ENCODE results near the gene L1CAM.

L1CAM gene

GRCh38 chrX:153924149-153924861, 38.3 kb upstream of the L1CAM start:
- no peak for DNase-seq

DNA sequence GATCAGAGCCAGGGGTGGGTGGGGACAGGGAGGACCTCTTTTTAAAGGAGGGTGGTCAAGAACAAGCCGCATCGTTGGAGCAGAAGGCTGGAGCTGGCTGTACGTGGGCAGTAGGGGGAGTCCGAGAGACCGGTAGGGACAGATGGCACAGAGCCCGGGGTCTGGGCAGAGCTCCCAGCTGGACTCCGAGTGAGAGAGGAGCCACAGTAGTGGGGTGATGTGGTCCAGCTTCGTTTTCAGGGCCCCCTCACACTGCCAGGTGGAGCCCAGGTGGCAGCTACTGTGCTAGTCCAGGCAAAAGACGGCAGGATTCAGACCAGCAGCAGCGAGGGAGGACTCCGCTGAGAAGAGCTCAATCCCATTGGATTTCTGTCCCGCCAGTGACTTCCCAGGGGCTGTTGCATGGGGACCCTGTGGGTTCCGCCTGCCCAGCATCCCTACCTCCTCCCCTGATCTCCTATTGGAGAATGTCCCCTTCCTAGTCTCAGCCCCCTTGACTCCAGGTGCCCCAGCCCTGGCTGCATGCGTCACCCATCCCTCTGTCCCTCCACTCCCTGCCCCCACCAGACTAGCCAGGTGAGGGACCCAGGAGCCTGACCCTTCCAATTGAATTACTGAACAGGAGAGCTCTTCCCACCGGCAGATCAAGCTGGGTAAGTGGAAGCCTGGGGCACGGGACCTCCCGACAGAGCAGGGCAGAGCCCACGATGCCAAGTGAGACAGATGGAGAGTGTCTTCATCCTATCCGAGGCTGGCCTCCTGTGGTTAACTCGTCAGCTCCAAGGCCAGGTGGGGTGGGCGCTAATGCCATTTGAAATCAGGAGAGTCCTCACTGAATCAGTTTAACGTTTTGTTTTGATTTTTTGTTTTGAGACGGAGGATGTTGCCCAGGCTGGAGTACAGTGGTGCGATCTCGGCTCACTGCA, 37.2 kb upstream of the L1CAM start:
- no peak for DNase-seq

DNA sequence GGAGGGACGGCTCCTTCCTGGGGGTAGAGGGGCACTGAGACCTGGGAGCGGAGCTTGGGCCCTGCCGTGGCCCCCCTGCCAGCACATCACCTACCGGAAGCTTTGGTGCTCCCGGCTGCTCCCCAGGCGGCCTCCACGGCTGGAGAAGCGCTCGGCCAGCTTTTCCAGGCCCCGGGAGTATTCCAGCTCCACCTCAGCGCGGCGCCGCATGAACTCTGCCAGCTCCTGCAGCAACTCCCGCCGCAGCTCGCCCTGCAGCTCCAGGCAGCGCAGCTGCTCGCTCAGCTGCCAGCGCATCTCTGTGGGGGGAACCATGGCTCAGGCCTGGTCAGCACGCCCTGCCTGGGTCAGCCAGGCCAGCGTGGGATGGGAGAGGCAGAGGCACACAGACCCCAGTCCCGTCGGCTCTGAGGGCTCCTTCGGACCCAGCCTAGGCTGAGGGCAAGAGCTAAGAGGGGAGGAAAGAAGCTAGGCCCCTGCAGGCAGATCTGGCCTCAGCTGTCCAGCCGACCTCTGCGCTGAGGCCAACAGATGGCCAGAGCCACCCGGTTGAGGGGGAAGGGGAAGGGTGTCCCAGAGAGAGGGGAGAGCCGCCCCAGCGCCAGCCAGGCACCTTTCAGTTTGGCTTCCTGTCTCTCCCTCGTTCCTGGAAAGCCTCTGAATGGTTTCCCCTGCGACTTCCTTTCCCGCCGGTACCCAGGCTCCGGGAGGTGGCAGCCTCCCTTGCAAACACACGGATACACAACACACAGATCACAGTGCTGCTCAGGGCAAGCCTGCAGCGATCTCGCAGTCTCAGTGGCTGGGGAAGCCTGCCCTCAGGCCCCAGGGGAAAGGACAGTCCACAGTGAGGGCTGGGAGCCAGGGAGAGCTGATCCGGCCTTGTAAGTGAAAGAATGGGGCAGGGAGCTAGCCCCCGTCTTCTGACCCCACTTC, 35.8 kb upstream of the L1CAM start:
- no peak for DNase-seq

- no peak for DNase-seq
These were observed 35.1 kb upstream of the L1CAM start for GRCh38 chrX:153921070-153921469.

GRCh38 chrX:153920546-153920945, 34.6 kb upstream of the L1CAM start:
- DNase-seq: no peak

DNA sequence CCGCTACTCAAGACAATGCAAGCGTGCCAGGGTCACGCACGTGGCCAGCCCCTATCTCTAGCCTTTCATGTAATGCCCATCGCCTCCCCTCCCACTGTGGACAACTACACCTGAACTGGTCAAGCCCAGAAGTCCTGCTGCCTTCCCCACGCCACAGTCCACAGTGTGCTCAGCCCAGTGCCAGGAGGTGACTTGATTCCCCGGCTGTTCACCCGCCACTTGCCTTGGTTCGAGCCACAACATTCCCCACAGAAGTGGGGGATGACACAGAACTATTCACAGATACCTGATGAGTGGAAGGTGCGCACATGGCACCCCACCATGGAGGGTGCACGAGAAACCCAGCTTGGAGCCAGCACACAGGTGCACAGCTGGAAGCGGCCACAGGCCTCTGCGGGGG, 33.3 kb upstream of the L1CAM start:
- DNase-seq: no peak

GRCh38 chrX:153917869-153918268, 31.9 kb upstream of the L1CAM start:
- DNase-seq: no peak

DNA sequence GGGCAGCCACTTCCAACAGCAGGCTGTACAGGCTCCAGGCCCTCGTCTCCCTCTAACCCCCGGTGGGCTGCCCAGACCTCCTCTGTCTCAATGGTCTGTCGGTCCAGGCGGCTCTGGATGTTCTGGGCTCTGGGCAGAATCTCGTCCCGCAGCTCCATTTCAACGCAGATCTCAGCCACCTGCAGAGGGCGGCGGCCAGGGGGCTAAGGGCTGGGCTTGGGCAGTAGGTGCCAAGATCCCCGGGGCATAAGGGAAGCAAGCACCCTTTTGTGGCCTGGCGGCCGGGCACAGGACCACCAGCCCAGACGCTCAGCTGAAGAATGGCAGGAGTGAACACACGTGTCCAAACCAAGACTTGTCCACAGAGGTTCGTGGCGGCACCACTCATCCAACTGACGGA, 27.7 kb upstream of the L1CAM start:
- DNase-seq: no peak

GRCh38 chrX:153913211-153913610, 27.2 kb upstream of the L1CAM start:
- DNase-seq: no peak

DNA sequence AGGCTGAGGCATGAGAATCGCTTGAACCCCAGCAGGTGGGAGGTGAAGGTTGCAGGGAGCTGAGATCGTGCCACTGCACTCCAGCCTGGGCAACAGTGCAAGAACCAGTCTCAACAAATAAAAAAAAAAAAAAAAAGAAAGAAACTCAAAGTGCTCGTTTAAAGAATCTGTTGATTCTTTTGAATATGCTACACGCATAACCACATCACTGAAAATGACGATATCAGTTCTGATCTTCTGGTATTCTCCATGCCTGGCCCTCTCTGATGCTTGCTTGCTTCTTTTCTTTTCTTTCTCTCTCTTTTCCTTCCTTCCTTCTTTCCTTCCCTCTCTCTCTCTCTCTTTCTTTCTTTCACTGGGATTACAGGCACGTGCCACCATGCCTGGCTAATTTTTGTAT, 25.8 kb upstream of the L1CAM start:
- DNase-seq: no peak

GRCh38 chrX:153910446-153910845, 24.5 kb upstream of the L1CAM start:
- DNase-seq: no peak

DNA sequence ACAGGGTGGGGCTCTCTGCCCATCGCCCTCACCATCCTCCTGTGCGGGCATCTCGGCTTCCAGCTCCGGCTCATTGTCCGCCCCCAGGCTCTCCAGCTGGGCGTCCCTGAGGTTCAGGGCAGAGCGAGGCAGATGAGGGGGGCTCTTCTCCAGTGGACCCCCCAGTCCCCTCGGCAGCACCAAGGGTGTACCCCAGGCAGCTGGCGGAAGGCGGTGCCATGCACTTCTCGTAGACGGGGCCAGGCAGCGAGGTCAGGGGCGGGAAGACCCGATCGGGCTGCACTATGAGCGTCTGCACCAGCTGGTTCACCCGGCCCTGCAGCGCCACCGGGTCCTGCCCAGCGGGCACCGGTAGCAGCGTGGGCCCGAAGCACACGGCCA, 24.0 kb upstream of the L1CAM start:
- no peak for DNase-seq

GRCh38 chrX:153909024-153909979, 23.3 kb upstream of the L1CAM start:
- no peak for DNase-seq

GRCh38 chrX:153908219-153908860, 22.4 kb upstream of the L1CAM start:
- DNase-seq: no peak

DNA sequence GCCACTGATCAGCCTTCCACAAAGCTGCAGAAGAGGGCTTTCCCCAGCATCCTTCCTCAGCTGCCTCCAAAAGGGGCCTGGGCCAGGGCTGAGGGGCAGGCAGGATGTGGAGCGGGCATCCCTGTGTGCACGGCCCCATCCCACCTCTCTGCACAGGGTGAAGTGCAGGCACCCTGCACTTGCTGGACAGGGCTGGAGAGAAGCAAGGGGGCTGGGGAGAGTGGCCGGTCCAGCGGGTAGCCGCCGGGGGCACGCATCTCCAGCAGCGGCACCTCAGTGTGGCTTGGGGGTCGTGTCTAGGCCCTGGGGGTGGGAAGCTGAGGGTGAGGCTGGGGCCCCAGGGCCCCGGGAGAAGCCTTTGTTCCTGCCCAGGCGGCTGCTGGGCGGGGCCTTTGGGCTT, 21.5 kb upstream of the L1CAM start:
- no peak for DNase-seq

DNA sequence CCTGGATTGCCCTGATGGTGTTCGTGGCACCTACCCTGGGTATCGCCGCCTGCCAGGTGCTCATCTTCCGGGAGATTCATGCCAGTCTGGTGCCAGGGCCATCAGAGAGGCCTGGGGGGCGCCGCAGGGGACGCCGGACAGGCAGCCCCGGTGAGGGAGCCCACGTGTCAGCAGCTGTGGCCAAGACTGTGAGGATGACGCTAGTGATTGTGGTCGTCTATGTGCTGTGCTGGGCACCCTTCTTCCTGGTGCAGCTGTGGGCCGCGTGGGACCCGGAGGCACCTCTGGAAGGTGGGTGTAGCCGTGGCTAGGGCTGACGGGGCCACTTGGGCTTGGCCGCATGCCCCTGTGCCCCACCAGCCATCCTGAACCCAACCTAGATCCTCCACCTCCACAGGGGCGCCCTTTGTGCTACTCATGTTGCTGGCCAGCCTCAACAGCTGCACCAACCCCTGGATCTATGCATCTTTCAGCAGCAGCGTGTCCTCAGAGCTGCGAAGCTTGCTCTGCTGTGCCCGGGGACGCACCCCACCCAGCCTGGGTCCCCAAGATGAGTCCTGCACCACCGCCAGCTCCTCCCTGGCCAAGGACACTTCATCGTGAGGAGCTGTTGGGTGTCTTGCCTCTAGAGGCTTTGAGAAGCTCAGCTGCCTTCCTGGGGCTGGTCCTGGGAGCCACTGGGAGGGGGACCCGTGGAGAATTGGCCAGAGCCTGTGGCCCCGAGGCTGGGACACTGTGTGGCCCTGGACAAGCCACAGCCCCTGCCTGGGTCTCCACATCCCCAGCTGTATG, 20.3 kb upstream of the L1CAM start:
- DNase-seq: no peak

GRCh38 chrX:153905481-153906095, 19.6 kb upstream of the L1CAM start:
- no peak for DNase-seq

- DNase-seq: no peak
These were observed 18.3 kb upstream of the L1CAM start, which contains the start of gene AVPR2 for GRCh38 chrX:153903991-153904957. TSS of gene AVPR2 (plus strand) at chrX:153904673. CDS start at chrX:153905146, 473 bp downstream.
